NCI-H2227 treated with DMSO at 0.1 percent for 48 hours (cell line): ENCODE data around the gene HAPLN1.
"Not testable (repeated sequence)": the region's sequence is repeated elsewhere in the genome, so short reads cannot be mapped to it uniquely, and the experiment has no call there.

Source experiments
- DNase-seq: peaks from one replicate; lab custom pipeline; 2025; lab: John Stamatoyannopoulos, UW

HAPLN1 gene

DNA sequence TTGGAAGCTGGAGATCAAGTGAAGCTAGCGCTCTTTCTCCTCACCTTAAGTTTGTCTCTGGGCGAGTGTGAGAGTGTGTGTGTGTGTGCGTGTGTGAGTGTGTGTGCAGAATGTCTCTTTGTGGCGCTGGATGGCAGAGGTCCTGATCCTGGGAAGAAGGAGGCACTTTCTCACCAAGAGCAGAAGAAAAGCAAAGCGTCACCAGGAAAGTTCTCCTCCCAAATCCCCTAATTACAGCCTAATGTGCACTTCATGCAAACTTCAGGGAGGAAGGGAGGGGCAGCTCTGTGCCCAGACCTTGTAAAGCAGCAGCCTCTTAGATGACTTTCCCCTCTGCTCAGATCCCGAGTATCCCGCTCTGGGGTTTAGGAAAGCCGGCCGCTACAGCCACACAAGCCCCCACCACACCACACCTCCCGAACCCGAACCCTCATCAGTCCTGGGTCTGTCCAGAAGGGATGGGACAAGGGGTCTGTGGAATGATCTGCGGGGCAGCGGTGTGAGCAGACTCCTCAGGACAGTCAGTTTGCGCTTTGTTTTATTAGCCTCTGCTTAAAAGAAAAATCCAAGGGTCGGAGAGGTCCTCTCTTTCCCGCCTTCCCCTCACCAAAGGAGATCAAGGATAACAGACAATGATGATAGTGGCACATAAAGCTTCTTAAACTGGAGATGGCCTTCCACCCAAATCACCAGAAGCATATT lies at the start of gene HAPLN1:
Gene HAPLN1 (minus strand): TSS at position 20 of the 702 bp plus-strand sequence. CDS start 47,332 bp downstream, outside the sequence.
- peak; percentile 41 for DNase-seq

DNA sequence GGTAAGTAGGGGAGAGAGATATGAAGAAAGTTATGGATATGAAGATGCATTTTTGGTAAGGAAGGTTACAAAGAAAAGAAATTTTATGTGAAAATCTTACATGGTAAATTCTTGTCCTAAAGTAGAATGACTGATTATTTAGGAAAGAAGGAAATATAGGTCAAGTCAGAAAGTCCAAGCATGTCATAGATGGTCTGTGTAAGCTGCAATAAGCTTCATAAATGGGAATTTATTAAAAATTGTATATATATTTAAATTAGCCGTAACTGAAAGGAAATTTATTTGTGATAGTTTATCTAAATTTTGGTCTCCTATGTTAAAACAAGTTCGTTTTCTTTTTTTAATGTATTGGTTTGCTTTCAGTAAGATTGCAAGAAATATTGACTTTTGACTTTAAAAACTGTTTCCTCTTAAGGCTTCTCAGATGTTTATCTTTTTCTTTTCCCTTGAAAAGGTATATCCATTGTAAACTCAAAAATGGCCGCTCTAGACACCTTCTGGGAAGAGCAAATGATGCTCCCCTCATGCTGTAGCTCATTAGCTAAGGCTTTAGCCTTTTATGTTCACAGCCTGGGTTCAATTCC lies 46.8 kb upstream of the HAPLN1 start:
- DNase-seq: no peak

DNA sequence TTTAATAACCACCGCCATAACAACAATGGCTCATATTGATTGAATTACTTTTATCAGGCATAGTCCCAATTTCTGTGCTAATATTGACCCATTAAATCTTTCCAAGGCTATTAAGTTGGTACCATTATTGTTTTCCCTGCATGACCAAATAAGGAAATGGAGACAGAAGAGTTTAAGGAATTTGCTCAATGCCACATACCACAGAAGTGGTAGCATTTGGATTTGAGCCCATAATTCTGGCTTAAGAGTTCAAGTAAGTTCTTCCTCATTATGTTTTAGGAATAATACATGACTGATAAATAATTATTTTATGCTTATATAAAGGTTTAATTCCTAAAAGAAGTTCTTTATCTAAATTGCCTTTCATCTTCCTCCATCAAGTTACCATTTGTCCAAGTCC lies 43.4 kb upstream of the HAPLN1 start:
- no peak for DNase-seq

DNA sequence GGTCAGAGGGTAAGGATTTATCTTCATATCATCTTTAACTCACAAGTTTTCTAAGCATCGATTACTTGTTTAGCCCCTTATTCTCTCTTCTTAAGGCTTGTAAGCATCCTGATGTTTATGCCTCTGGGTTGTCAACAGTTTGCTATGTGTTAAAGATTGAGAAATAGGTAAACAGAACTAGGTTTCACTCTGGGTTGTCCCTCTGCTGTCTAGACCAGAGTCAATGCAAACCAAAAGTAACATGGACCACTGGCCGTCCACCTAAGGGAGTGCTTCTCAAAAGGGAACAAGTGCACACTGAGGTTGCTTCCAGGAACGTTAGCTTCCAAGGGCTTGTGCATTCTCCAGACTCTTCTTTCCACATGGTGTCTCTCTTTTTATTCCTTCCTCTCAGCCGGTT lies 39.9 kb upstream of the HAPLN1 start:
- DNase-seq: no peak

DNA sequence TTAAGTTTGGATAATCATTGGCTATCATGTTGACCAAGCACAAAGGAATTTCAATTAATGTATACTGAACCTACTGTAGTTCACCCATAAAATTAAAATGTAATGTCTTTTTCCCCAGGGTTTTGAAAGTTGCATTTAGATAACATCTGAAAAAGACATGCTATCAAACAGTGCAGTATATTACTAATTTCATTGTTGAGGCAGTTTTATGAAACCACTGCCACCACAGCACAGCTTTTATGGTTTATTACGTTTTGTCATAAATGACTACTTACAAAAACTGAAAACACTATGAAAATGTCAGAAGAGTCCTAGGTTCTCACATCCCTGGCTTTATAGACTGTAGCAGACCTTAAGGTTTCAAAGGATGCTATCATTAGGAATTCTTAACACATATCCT lies 32.0 kb upstream of the HAPLN1 start:
- no peak for DNase-seq

DNA sequence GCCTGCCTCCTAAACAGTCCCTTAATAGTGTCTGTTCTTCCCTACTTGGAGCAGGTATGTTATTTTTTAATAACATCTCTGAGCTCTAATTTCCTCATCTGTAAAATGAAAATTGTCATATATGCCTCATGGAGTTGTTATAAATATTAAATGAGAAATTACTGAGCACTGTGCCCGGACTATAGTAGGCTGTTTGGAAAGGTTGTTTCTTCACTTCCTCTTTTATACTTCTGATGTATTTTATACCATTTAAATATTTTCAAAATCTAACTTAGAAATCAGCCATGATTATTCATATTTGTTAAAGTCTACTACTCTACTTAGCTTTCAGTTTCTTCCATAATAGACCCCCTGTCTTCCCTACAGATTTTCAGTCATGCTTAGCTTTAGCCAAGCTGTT lies 30.5 kb upstream of the HAPLN1 start:
- no peak for DNase-seq

DNA sequence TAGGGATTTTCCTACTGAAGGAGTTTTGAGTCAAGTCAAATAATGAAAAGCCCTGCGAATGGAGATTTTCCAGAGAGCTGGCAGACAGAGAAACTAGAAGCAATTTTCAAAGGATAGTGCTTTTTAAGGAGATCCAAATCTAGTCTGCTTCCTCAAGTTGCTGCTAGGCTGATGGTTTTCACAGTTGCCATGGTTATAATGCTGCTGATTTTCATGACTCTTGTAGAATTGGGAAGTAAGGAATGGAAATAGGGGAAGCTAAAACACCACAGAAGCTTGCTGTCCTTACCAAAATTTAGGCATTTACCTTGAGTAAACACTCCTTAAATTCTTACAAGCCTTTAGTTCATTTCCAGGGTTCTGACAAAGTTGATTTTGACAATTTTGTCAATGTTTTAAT lies 30.1 kb upstream of the HAPLN1 start:
- DNase-seq: no peak

DNA sequence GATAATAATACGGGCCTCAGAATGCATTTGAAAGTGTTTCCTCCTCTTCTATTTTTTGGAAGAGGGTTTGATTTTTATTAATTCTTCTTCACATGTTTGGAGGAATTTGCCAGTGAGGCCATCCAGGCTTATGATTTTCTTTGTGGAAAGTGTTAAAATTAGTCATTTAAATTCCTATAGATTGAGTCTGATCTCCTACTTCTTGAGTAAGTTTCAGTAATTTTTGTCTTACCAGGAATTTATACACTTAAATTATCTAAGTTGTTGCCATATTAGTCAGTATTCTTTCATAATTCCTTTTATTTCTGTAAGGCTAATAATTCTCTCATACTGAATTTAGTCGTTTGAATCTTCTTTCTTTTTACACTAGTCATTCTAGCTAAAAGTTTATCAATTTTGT lies 25.2 kb upstream of the HAPLN1 start:
- no peak for DNase-seq

DNA sequence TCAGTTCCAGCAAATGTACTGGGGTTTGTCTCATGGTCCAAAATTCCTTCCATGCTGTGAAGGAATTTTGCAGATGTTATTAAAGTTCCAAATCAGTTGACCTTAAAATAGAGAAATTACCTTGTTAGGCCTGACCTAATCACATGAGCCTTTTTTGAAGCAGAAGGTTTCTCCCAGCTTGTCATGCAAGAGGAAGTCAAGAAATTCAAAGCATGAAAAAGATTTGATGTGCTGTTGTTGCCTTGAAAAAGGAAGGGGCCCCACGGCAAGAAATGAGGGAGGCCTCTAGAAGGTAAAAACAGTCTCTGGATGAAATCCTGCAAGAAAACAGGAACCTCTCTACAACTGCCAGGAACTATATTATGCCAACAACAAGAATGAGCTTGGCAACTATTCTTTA lies 24.2 kb upstream of the HAPLN1 start:
- DNase-seq: no peak

DNA sequence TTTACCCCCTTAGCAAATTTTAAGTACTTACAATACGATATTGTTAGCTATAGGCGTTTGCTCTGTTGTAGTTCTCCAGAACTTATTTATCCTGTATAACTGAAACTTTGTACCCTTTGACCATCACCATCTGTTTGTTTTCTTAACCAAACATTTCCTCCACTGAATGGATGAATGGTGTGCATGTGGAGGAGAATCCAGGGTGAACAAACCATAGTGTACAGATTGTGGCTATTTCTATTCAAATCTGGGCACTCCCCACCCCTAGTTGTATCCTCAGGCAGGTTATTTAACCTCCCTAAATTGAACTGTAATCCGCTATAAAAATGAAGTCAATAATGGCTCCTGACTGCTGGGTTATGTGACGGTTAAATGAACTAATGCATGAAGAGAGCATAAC lies 21.4 kb upstream of the HAPLN1 start:
- DNase-seq: no peak

DNA sequence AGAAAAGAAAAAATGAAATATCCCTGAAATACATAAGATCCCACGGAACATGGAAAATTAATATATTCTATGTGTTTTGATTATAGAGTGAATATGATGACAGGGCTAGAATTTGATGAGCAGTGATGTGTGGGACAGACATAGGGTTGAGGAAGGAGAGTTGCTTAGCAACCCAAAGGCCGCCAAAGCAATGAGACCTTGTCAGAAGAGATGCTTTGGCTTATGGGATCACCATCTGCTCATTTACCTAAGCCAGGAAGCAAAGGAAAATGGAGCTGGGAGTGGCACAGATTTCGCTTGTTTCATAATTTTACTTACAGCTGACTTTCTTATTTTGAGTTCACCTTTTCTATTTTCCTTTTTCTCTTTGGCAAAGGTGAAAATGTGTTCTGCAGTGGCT lies 20.9 kb upstream of the HAPLN1 start:
- no peak for DNase-seq

DNA sequence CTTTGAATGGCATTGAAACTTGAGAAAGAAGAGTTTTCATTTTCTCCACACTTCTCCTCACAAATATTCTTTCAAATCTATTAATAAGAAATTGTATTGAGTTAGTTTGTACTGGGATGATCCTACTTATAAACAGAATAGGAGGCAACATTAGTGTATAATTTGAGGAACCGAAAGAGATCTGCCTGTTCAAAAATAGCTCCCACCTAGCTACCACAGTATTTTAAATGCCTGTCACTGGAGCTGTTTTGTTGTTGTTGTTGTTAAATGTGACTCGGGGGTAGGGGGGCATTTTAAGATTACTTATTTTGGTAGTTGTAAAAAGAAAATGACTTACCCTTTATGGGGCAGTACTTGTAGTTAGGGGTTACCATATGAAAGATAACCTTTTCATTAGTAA lies 20.1 kb upstream of the HAPLN1 start:
- no peak for DNase-seq

DNA sequence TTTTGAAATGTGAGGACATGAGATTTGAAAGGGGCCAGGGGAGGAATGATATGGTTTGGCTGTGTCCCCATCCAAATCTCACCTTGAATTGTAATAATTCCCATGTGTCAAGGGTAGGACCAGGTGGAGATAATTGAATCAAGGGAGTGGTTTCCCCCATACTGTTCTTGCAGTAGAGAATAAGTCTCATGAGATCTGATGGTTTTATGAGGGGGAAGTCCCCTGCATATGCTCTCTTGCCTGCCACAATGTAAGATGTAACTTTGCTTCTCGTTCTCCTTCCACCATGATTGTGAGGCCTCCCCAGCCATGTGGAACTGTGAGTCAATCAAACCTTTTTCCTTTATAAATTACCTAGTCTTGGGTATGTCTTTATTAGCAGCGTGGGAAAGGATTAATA lies 15.5 kb upstream of the HAPLN1 start:
- not testable (repeated sequence) for DNase-seq

DNA sequence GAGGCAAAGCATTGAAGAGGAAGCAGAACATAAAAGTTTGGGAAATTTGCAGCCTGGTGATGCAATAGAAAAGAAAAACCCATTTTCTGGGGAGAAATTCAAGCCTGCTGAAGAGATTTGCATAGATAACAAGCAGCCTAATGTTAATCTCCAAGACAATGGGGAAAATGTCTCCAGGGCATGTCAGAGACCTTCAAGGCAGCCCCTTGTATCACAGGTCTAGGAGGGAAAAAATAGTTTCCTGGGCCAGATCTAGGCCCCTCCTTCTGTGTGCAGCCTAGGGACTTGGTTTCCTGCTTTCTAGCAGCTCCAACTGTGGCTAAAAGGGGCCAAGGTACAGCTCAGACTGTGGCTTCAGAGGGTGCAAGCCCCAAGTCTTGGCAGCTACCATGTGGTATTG lies 14.4 kb upstream of the HAPLN1 start:
- not testable (repeated sequence) for DNase-seq

DNA sequence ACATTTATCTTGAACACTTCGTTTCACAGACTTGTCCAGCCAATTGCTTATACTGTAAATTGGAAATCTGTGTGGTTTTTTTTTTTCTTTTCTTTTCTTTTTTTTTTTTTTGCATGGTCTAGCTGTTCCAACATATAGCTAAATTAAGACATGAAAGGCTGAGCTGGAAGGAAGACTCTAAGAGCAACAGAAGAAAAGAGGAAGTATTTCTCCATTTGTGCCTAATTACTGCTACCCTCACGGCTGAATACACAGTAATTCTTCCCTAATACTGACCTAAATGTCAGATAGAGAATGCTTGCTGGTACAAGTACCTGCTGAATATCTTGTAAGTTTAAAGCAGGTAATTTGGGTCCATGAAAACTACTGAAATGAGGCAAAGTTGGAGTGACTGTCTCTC lies 11.0 kb upstream of the HAPLN1 start:
- DNase-seq: no peak

DNA sequence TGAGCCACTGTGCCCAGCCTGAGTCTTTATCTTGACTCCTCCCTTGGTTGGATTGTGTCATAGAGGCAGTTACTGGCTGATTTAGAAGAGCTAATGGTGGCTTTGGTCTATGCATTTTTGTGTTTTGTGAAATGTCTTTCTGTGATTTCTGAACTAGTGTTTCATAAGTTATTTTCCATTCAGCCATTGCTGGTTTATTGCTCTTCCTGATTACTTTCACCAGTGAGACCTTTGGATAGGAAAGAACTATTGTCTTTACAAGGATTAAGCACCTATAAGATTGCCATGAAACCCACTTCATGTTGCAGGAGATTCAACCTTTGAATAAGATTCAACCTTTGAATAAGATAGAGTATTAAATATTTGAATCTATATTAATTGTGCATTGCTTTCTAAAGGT lies 8.7 kb upstream of the HAPLN1 start:
- no peak for DNase-seq

DNA sequence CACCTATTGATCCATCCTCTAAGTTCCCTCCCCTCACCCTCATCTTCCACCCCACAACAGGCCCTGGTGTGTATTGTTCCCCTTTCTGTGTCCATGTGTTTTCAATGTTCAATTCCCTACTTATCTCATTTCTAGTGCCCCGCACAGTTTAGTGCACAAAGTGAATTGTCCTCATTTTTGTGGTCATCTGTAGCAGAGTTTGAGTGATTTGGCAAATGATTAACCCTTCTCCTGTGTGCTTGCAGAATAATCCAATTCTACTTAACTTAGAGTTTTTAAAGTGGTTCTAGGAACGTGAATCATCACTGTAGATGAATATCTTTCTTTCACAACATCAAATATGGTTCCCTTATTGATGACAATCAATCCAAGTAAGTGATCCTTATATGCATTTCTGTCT lies 6.3 kb upstream of the HAPLN1 start:
- DNase-seq: no peak

DNA sequence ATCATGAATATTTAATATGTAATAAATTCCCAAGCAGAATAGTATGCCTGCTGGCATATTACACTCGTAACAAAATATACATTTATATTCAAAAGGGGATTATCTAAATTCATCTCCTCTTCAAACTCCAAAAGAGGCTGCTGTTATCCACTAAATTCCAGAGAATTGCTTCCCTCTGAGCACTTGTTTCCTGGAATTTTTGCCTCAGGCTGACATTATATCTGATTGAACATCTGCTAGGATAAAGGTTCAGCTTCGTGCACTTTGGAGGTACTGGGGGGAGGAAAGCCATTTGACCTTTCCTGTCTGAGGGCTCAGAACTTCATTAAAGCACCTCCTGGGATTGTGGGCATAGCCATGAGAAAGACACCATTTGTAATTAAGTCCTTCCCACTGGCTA lies 4.3 kb upstream of the HAPLN1 start:
- DNase-seq: no peak

DNA sequence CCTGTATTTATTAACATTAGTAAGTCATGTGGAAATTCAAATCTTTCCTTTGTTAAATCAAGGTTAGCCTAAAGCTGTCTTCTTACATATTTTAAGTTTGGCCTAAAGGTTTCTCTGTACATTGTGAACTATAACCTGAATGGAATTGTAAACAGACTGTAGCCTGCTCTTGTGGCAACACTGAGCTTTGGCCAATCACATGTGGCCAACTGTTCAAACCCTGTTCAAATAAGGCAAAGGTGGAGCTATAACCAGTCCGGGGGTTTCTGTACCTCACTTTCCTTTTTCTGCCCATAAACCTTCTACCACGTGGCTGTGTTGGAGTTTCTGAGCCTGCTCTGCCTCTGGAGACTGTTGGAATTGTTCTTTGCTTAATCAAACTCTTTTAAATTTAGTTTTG lies 3.3 kb upstream of the HAPLN1 start:
- DNase-seq: no peak

DNA sequence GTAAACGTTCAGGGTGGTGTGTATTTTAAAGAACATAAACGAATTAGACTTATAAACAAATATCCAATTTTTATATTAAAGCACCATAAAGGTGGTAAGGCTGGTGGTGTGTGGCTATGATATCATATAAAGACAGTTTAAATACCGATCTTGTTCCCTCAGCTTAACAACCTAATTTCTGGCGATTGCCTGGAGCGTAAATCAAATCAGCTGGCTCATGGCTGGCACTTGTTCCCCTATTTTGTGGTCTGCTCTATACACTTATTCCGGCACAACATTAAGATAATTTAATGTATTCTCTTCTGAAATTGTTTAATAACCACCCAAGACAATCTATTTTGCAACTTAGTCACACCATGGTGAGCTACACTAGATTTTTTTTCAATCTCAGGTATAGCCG lies 2.4 kb upstream of the HAPLN1 start:
- DNase-seq: no peak

DNA sequence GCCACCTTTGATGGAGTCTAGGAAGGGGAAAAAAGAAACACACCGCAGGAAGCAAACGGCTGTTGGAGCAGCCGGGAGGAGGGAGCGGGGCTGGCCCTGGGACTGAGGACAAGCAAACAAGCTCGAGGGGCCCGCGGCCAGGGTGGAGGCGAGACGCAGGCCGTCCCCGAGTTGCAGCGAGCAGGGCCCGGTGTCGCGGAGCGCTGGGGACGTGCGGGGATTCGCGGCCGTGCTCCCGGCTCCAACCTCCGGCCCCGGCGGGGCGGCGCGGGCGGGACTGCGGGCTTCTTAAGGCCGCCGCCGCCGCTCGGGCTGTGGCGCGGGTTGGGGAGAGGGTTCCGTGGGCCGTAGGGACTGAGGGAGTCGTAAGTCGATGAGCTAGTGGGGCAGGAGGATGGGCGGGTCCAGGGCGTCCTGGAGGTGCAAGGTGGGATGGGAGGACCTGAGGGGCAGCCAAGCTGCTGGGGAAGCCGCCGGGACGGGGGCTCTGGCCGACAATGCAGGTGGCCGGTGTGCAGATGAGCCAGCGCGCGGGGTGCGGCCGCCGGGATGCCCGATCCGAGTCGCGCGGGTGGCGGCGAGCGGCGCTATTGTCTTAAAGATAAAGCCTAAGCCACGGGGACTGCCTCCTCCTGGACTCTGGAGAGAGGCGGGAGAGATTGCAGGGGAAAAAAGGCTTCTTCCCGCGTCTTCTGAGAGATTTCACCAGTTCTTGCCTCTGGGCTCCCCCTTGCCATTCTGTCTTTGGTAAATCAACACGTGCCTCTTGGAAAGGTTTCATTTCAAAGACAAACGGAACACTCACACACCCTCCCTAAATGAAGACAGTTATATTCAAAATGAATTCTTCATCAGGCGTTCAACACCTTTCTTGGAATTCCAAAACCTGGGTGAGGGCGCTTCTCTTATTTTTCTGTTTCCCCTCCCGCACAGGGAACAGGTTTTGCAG lies 1.6 kb upstream of the HAPLN1 start:
- DNase-seq: peak; percentile 67

DNA sequence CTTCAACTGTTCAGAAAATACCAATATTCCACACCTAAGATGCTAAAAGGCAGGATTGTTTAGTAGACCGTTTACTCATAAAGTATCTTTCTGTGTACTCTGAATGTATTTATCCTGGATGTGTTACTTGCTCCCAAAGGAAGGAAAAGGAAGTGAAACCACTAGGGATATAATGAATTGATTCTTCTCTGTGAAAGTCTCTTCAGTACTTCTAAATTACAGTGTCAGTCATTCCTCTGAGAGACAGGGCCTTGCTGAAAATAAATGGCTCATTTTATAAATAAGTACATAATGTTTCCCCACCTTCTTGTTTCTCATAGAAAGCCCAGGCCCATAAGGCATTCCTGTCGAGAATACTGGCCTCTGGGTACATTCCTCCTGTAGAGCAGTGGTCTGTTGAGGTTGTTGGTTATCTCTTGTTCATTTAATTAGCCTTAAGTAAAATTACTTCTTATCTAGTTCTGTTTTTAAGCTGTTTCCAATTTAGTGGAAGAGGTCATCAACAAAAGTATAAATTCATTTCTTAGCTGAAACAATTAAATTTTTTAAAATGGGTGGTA lies 1.6 kb downstream of the HAPLN1 start:
- DNase-seq: no peak
